ENCODE measurements around the gene C3orf22.

DNA sequence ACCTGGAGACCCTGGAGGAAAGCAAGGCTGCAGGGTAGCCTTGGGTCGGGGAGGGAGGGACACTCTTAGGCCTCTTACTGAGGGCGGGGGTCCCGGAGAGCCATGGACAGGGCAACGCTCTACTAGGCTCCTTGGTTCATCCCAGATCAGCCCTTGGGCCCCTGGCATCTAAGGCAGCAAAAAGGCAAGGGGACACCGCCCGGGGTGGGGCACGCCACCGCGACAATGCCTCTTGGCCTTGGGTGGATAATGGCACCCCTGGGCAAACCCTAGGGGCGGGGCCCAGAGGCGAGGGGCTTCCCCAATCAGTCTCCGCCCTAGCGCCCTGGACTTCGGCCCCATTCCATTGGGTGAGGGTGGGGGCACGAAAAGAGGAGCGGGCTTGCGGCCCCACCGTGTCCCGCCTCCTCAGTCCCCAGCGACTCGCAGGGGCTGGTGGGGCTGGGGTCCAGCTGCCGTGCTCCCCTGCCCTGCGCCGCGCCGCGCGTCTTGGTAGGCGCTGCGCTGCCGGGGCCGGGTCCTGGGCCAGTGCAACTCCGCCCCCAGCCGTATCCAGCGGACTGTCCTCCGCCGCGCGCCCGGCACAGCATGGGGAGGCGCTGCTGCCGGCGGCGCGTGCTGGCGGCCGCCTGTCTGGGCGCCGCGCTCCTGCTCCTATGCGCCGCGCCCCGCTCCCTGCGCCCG is 34.8 kb downstream of the C3orf22 start, which contains the start of gene CHST13:
- TF ChIP-seq EZH2phosphoT487 (IDR thresholded peaks at IDR 0.05; ENCODE audit: low read depth): no peak
- TF ChIP-seq, protein P1, sequence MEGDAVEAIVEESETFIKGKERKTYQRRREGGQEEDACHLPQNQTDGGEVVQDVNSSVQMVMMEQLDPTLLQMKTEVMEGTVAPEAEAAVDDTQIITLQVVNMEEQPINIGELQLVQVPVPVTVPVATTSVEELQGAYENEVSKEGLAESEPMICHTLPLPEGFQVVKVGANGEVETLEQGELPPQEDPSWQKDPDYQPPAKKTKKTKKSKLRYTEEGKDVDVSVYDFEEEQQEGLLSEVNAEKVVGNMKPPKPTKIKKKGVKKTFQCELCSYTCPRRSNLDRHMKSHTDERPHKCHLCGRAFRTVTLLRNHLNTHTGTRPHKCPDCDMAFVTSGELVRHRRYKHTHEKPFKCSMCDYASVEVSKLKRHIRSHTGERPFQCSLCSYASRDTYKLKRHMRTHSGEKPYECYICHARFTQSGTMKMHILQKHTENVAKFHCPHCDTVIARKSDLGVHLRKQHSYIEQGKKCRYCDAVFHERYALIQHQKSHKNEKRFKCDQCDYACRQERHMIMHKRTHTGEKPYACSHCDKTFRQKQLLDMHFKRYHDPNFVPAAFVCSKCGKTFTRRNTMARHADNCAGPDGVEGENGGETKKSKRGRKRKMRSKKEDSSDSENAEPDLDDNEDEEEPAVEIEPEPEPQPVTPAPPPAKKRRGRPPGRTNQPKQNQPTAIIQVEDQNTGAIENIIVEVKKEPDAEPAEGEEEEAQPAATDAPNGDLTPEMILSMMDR (IDR thresholded peaks at IDR 0.05; ENCODE audit: low read depth, low read length): no peak
